NB4 (cell line): ENCODE data around the gene LRP1B.

Experiments used
- DNase-seq: peaks from one replicate; pipeline ENCODE4 v3.0.0; 2010; ENCODE audit warnings: low read depth
- H3K4me3 ChIP-seq: one replicate; pipeline ENCODE4 v1.5.1; 2011; ENCODE audit warnings: mild to moderate bottlenecking, low read depth, low read length, moderate library complexity
- CTCF ChIP-seq: IDR thresholded peaks from one replicate; pipeline ENCODE4 v1.5.1; 2012; ENCODE audit warnings: low read depth, low read length
- MAX ChIP-seq: IDR thresholded peaks from 2 replicates; pipeline ENCODE4 v1.6.1; 2011; ENCODE audit warnings: low read depth, low read length
- MYC ChIP-seq: IDR thresholded peaks from 2 replicates; pipeline ENCODE4 v1.6.1; 2011; ENCODE audit warnings: low read depth, low read length
- POLR2A ChIP-seq: IDR thresholded peaks from 2 replicates; pipeline ENCODE4 v1.6.1; 2011; ENCODE audit warnings: mild to moderate bottlenecking; ENCODE audit not compliant: insufficient read length; ENCODE audit errors: extremely low read depth

LRP1B gene

GRCh38 chr2:140747090-140747489, 1383.7 kb downstream of the LRP1B start:
- no peak for TF ChIP-seq POLR2A
- no peak for TF ChIP-seq MYC
- TF ChIP-seq CTCF = no peak
- no peak for TF ChIP-seq MAX
- no peak for DNase-seq
- H3K4me3 ChIP-seq = no peak overlapping the region

- DNase-seq = no peak
- H3K4me3 ChIP-seq = no peak overlapping the region
- TF ChIP-seq MYC = no peak
- TF ChIP-seq MAX = no peak
- TF ChIP-seq POLR2A = no peak
- no peak for TF ChIP-seq CTCF
Measured at GRCh38 chr2:140744379-140744778, 1386.4 kb downstream of the LRP1B start.

- DNase-seq = peak; percentile 65
- H3K4me3 ChIP-seq = no peak overlapping the region
- no peak for TF ChIP-seq POLR2A
- TF ChIP-seq MYC = no peak
- TF ChIP-seq MAX = no peak
- no peak for TF ChIP-seq CTCF
Measured at GRCh38 chr2:140737006-140737405, 1393.8 kb downstream of the LRP1B start.

- peak; percentile 8 for DNase-seq
Measured at GRCh38 chr2:140734992-140735391, 1395.8 kb downstream of the LRP1B start.

GRCh38 chr2:140718999-140719398, 1411.8 kb downstream of the LRP1B start:
- TF ChIP-seq CTCF (no peak), POLR2A (no peak), MAX (no peak), MYC (no peak)
- DNase-seq = no peak
- H3K4me3 ChIP-seq = no peak overlapping the region

More at GRCh38 chr2:140734992-140735391, 1395.8 kb downstream of the LRP1B start:
- no peak overlapping the region for H3K4me3 ChIP-seq
- no peak for TF ChIP-seq POLR2A
- TF ChIP-seq MAX = peak; percentile 51
- TF ChIP-seq MYC = peak; percentile 47

GRCh38 chr2:140717481-140717880, 1413.3 kb downstream of the LRP1B start:
- H3K4me3 ChIP-seq = no peak overlapping the region
- DNase-seq = no peak
- TF ChIP-seq MYC = no peak
- no peak for TF ChIP-seq MAX
- TF ChIP-seq CTCF = no peak
- TF ChIP-seq POLR2A = no peak
